ENCODE data around the gene KCNJ9.

DNA sequence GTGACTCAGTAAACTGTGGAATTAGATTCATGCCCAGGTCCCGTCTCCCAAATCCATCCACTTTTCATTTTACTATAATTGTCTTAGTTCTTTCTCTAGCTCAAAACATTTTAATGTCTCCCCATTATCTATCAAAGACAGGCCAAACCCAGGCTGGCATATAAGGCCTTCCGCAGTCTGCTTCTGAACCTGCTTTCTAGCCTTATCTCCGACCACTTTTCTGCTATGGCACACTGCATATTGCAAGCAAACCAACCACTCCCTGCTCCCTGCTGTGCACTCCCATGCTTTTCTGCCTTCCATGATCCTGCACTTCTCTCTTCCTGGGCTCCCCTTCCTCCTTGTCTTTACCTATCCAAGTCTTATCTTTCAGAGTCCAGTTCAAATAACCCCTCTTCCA is 32.2 kb upstream of the KCNJ9 start:
- TF ChIP-seq, protein P1, sequence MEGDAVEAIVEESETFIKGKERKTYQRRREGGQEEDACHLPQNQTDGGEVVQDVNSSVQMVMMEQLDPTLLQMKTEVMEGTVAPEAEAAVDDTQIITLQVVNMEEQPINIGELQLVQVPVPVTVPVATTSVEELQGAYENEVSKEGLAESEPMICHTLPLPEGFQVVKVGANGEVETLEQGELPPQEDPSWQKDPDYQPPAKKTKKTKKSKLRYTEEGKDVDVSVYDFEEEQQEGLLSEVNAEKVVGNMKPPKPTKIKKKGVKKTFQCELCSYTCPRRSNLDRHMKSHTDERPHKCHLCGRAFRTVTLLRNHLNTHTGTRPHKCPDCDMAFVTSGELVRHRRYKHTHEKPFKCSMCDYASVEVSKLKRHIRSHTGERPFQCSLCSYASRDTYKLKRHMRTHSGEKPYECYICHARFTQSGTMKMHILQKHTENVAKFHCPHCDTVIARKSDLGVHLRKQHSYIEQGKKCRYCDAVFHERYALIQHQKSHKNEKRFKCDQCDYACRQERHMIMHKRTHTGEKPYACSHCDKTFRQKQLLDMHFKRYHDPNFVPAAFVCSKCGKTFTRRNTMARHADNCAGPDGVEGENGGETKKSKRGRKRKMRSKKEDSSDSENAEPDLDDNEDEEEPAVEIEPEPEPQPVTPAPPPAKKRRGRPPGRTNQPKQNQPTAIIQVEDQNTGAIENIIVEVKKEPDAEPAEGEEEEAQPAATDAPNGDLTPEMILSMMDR (IDR thresholded peaks at IDR 0.05), result no peak
- TF ChIP-seq, protein P2, sequence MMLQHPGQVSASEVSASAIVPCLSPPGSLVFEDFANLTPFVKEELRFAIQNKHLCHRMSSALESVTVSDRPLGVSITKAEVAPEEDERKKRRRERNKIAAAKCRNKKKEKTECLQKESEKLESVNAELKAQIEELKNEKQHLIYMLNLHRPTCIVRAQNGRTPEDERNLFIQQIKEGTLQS (CRISPR knock-in tag; conservative IDR thresholded peaks at IDR 0.05), result no peak
